ENCODE measurements around the gene PSAP. TPM values are rescaled to one million over a fixed set of nuclear protein-coding genes. Genes with fewer than 3 reads are reported as not detected.

The PSAP gene
- total RNA-seq, 2 experiments from 2014 or later = 94.2 to 101 TPM

DNA sequence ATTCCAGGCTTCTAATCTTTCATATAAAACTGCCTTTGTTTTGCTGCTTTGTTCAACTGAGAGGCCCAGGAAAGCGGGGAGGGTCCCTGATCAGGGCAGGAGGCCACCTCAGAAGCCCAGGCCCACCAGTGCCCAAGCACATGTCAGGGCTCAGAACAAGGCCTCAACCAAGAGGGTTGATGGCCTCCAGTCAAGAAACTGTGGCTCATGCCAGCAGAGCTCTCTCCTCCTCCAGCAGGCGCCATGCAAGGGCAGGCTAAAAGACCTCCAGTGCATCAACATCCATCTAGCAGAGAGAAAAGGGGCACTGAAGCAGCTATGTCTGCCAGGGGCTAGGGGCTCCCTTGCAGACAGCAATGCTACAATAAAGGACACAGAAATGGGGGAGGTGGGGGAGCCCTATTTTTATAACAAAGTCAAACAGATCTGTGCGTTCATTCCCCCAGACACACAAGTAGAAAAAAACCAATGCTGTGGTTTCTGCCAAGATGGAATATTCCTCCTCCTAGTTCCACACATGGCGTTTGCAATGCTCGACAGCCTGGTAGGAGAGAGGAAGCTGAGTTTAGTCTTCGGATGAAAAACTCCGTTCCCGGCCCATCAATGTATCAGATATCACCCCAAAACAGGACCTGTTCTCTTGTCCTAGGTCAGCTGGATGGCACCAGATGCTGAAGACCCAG, 34.0 kb downstream of the PSAP start:
- CTCF ChIA-PET = no interaction called here
- ATAC-seq (no peak), DNase-seq (no peak)
- Mint-ChIP-seq H3K36me3 (ENCODE audit: low read depth) (peaks cover 39% of the 10 kb centered on the region), H3K27me3 (no peaks in the 10 kb centered on the region), H3K4me3 (no peak overlapping the region), H3K27ac (no peak overlapping the region), H3K4me1 (ENCODE audit: low read depth) (peaks cover 12% of the 10 kb centered on the region), H3K9me3 (no peaks in the 10 kb centered on the region)
- intact Hi-C loops (cut with micrococcal nuclease) = no loop called here
- POLR2A ChIA-PET = interaction anchor here (0.6 to 1.7 kb wide), 3 partner anchors 33 to 160 kb away, joined by 3 to 4 read pairs (median 4); partner anchors contain the start of gene PSAP
- TF ChIP-seq, protein P1, sequence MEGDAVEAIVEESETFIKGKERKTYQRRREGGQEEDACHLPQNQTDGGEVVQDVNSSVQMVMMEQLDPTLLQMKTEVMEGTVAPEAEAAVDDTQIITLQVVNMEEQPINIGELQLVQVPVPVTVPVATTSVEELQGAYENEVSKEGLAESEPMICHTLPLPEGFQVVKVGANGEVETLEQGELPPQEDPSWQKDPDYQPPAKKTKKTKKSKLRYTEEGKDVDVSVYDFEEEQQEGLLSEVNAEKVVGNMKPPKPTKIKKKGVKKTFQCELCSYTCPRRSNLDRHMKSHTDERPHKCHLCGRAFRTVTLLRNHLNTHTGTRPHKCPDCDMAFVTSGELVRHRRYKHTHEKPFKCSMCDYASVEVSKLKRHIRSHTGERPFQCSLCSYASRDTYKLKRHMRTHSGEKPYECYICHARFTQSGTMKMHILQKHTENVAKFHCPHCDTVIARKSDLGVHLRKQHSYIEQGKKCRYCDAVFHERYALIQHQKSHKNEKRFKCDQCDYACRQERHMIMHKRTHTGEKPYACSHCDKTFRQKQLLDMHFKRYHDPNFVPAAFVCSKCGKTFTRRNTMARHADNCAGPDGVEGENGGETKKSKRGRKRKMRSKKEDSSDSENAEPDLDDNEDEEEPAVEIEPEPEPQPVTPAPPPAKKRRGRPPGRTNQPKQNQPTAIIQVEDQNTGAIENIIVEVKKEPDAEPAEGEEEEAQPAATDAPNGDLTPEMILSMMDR (IDR thresholded peaks at IDR 0.05) = no peak

DNA sequence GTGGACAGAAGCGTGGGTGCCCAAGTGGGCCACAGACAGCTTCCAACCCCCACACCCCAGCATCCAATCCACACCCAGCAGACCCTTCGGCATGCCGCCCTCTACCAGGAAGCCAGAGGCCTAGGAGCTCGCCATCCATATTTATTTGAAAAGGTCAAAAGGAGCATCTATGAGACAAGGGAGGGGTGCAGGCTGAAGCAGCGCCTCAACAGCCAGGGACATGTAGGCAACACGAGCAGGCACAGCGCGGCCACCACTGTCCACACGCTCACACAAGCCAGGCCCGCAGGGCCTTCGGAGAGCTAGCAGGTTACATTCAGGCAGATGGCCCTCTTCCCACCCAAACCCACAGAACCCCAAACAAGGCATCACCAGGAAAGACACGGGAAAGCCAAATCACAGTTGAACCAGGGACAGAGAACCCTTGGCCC, 34.6 kb downstream of the PSAP start:
- peaks cover 33% of the 10 kb centered on the region for H3K36me3 Mint-ChIP-seq (ENCODE audit: low read depth)
- intact Hi-C loops (cut with micrococcal nuclease) = no loop called here
- H3K4me1 Mint-ChIP-seq (ENCODE audit: low read depth) = peaks cover 6% of the 10 kb centered on the region
- H3K27ac Mint-ChIP-seq = no peak overlapping the region
- no peak for ATAC-seq
- ChIA-PET POLR2A (interaction anchor here (0.6 to 1.7 kb wide), 3 partner anchors 34 to 160 kb away, joined by 3 to 4 read pairs (median 4); partner anchors contain the start of gene PSAP), CTCF (no interaction called here)
- no peak overlapping the region for H3K4me3 Mint-ChIP-seq
- H3K27me3 Mint-ChIP-seq = no peaks in the 10 kb centered on the region
- no peak for DNase-seq
- H3K9me3 Mint-ChIP-seq = no peaks in the 10 kb centered on the region
- TF ChIP-seq, protein P1 (IDR thresholded peaks at IDR 0.05) = no peak

DNA sequence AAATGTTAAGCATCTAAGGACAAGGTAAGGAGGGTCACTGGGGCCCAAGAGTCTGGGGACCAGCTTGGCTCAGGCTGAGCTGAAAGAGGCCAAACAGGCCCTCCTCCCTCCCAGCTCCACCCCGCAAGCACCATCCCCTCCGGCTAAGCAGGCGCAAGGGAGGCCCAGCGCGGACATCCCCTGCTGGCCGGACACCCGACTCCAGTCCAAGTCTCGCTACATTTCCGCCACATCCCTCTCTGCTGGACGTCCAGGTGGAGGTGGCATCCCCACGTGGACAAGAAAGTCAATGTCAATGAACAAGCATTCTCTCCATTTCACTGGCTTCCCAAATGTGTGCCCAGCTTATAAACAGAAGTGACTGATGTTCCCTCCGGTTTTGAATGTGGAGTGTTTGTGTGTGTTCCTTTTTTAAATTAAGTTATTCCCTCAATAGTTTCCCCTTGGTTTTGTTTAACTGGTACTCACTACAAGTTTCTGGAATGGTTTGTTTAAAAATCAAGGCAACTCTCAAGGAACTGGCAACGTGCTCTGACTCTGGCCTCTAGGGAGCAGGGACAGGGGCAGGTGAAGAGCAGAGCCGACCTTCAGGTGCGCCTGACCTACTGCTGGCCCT, 35.4 kb downstream of the PSAP start:
- TF ChIP-seq, protein P1 (IDR thresholded peaks at IDR 0.05) = no peak
- DNase-seq (no peak), ATAC-seq (no peak)
- Mint-ChIP-seq H3K9me3 (no peaks in the 10 kb centered on the region), H3K27ac (no peak overlapping the region), H3K36me3 (ENCODE audit: low read depth) (peaks cover 29% of the 10 kb centered on the region), H3K27me3 (no peaks in the 10 kb centered on the region), H3K4me1 (ENCODE audit: low read depth) (peaks cover 3% of the 10 kb centered on the region), H3K4me3 (no peak overlapping the region)
- POLR2A ChIA-PET = interaction anchor here (1.7 kb wide), 1 partner anchor 35 kb away, joined by 4 read pairs; the partner anchor contains the start of gene PSAP
- intact Hi-C loops (cut with micrococcal nuclease) = no loop called here
- CTCF ChIA-PET = interaction anchor here (1.0 to 1.3 kb wide), 3 partner anchors 42 to 118 kb away, joined by 3 to 5 read pairs (median 4); partner anchors contain the start of gene VSIR

DNA sequence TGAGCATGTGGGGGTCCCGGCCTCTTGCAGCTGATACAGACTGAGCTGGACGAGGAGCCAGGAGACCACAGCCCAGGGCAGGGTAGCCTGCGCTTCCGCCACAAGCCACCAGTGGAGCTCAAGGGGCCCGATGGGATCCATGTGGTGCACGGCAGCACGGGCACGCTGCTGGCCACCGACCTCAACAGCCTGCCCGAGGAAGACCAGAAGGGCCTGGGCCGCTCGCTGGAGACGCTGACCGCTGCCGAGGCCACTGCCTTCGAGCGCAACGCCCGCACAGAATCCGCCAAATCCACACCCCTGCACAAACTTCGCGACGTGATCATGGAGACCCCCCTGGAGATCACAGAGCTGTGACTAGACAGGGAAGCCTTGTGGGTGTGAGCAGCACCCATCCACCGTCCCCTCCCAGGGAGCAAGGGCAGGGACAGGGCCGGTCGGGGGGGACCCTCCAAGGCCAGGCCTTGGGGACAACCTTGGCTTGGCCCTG, 36.1 kb downstream of the PSAP start:
- Mint-ChIP-seq H3K9me3 (no peaks in the 10 kb centered on the region), H3K36me3 (ENCODE audit: low read depth) (peaks cover 27% of the 10 kb centered on the region)

More for the DNA sequence above, 36.1 kb downstream of the PSAP start:
- Mint-ChIP-seq H3K4me3 (no peak overlapping the region), H3K27me3 (no peaks in the 10 kb centered on the region), H3K27ac (no peak overlapping the region), H3K4me1 (ENCODE audit: low read depth) (peaks cover 3% of the 10 kb centered on the region)
- TF ChIP-seq, protein P1 (IDR thresholded peaks at IDR 0.05) = no peak
- DNase-seq (no peak), ATAC-seq (no peak)
- CTCF ChIA-PET = interaction anchor here (1.0 to 1.3 kb wide), 3 partner anchors 41 to 118 kb away, joined by 3 to 5 read pairs (median 4); partner anchors contain the start of gene VSIR
- POLR2A ChIA-PET = interaction anchor here (0.6 kb wide), 1 partner anchor 23 kb away, joined by 3 read pairs; no protein-coding TSS in a partner anchor
- intact Hi-C loops (cut with micrococcal nuclease) = loop anchor here (5.0 kb wide), 1 partner anchor 43 kb away; the partner anchor contains the start of gene VSIR

All from activated CD8-positive, alpha-beta T cell treated with anti-CD3 and anti-CD28 coated beads for 36 hours (primary cell).